Activated CD8-positive, alpha-beta T cell treated with anti-CD3 and anti-CD28 coated beads, Interleukin-2, amount 10 ng/mL, durations not matched to agents 7 days and 5 days (primary cell): ENCODE results near the gene CAPN13. TPM values are rescaled to one million over a fixed set of nuclear protein-coding genes. Genes with fewer than 3 reads are reported as not detected.

Source experiments
- ATAC-seq: fragments of 150-1000 bp; cut with Tn5 transposase; one replicate; pipeline ENCODE4 v1.10.0; 2021; ENCODE audit warnings: moderate library complexity
- CTCF ChIA-PET: fragments of 350-600 bp; sonication (Branson Sonifier 250); formaldehyde crosslinking; loops from one replicate; lab custom pipeline; 2021; ENCODE audit warnings: antibody characterized with exemption; lab: Charles Lee
- POLR2A ChIA-PET: fragments of 350-600 bp; sonication (Branson Sonifier 250); formaldehyde crosslinking; loops from one replicate; lab custom pipeline; 2021; ENCODE audit warnings: antibody characterized with exemption; lab: Charles Lee
- DNase-seq: peaks from one replicate; pipeline ENCODE4 v3.0.0-alpha.2; 2020
- H3K27ac Mint-ChIP-seq: one replicate; pipeline ENCODE4 v1.8.0; 2021; ENCODE audit warnings: mild to moderate bottlenecking, mixed read lengths
- H3K27me3 Mint-ChIP-seq: one replicate; pipeline ENCODE4 v1.8.0; 2021; ENCODE audit warnings: low read depth, mixed read lengths
- H3K36me3 Mint-ChIP-seq: one replicate; pipeline ENCODE4 v1.8.0; 2021; ENCODE audit warnings: low read depth, mixed read lengths
- H3K4me1 Mint-ChIP-seq: one replicate; pipeline ENCODE4 v1.8.0; 2021; ENCODE audit warnings: low read depth, mixed read lengths
- H3K4me3 Mint-ChIP-seq: one replicate; pipeline ENCODE4 v1.8.0; 2021; ENCODE audit warnings: mild to moderate bottlenecking, mixed read lengths
- H3K9me3 Mint-ChIP-seq: one replicate; pipeline ENCODE4 v1.8.0; 2022; ENCODE audit warnings: mixed read lengths; ENCODE audit not compliant: insufficient read depth
- total RNA-seq, 2 experiments: library from RNA; stranded (reverse); gene quantifications; one replicate each; pipeline ENCODE4 v1.2.3, GENCODE V29; 2021

Gene CAPN13
- total RNA-seq, 2 experiments from 2014 or later, result not detected

GRCh38 chr2:30769481-30769780, 37.8 kb downstream of the CAPN13 start:
- H3K27me3 Mint-ChIP-seq, result peaks cover 8% of the 10 kb centered on the region
- POLR2A ChIA-PET, result no interaction called here
- H3K36me3 Mint-ChIP-seq, result no peaks in the 10 kb centered on the region

DNA sequence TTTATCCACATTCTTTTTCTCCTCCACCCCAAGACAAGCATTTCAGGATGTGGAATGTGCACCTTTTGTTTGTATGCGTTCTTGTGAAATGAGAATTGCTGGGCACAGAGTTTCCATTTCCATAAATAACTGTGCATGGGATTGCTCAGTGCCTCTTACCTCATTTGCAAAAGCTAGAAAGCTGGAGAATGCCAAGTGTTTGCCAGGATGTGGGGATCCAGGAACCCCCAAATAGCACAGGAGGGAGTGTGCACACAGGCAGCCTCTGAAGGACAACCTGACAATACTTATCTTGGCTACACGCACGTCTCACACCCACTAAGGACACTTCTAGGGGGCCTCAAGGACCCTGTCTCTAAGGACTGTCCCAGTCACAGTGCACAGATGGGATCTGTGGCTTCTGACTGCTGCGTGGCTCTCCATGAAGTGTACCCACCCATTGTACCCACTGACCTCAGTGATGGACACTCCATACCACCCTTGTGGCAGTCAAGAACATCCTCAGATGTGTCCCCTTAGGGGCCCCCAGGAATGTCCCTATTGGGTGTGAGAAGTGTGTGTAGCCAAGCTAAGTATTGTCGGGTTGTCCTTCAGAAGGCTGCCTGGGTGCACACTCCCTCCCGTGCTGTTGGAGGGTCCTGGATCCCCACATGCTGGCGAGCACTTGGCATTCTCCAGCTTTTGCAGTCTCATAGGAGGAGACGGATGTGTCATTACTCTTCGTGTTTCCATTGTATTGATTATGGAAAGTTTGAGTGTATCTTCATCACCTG, 38.4 kb downstream of the CAPN13 start:
- no peaks in the 10 kb centered on the region for H3K36me3 Mint-ChIP-seq
- H3K27ac Mint-ChIP-seq, result no peak overlapping the region
- DNase-seq (no peak), ATAC-seq (no peak)
- H3K9me3 Mint-ChIP-seq, result no peaks in the 10 kb centered on the region
- POLR2A ChIA-PET, result no interaction called here
- CTCF ChIA-PET, result no interaction called here
- peaks cover 5% of the 10 kb centered on the region for H3K27me3 Mint-ChIP-seq
- H3K4me1 Mint-ChIP-seq, result no peaks in the 10 kb centered on the region
- no peak overlapping the region for H3K4me3 Mint-ChIP-seq

More at GRCh38 chr2:30769481-30769780, 37.8 kb downstream of the CAPN13 start:
- ATAC-seq (no peak), DNase-seq (no peak)
- no peak overlapping the region for H3K4me3 Mint-ChIP-seq
- no peaks in the 10 kb centered on the region for H3K4me1 Mint-ChIP-seq
- H3K27ac Mint-ChIP-seq, result no peak overlapping the region
- CTCF ChIA-PET, result no interaction called here
- no peaks in the 10 kb centered on the region for H3K9me3 Mint-ChIP-seq

DNA sequence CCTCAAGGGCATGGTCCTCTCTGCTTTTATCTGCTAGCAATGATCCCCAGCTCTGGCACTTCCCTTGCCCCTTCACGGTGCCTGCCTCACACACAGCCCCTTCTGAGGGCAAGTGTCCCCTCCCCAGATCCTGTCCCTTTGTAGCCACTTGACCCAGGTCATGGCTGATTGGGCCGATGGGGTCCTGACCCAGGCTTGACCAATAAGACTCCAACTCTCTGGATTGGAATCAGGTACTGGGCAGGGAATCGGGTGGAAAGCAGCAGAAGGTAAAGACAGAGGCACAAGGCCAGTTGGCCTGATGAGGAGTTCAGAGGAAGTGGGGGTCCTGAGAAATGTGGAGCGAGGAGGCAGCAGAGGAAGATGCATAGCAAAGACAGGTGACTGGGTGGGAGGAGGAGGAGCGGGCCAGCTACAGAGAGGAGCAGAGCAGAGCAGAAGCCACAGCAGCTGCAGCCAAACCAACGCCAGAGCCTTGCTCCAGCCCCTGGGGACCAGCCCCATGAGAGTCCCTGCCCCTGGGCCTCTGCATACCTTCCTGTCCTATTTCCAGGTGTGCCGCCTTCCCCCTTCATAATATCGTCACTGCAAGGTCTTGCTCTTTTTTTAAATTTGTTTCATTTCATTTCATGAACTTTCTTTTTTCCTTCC, 39.1 kb downstream of the CAPN13 start:
- no peak overlapping the region for H3K27ac Mint-ChIP-seq
- H3K4me3 Mint-ChIP-seq, result no peak overlapping the region
- H3K4me1 Mint-ChIP-seq, result no peaks in the 10 kb centered on the region
- H3K27me3 Mint-ChIP-seq, result peaks cover 2% of the 10 kb centered on the region
- no peak for DNase-seq
- ChIA-PET CTCF (no interaction called here), POLR2A (no interaction called here)
- no peaks in the 10 kb centered on the region for H3K9me3 Mint-ChIP-seq
- no peaks in the 10 kb centered on the region for H3K36me3 Mint-ChIP-seq
- ATAC-seq, result no peak

- no peaks in the 10 kb centered on the region for H3K9me3 Mint-ChIP-seq
- no peak overlapping the region for H3K4me3 Mint-ChIP-seq
- no peak for DNase-seq
- H3K36me3 Mint-ChIP-seq, result no peaks in the 10 kb centered on the region
- H3K27me3 Mint-ChIP-seq, result no peaks in the 10 kb centered on the region
- ChIA-PET CTCF (interaction anchor here (1.1 kb wide), 1 partner anchor 55 kb away, joined by 3 read pairs; no protein-coding TSS in a partner anchor), POLR2A (no interaction called here)
- ATAC-seq, result no peak
- no peaks in the 10 kb centered on the region for H3K4me1 Mint-ChIP-seq
- no peak overlapping the region for H3K27ac Mint-ChIP-seq
Measured at GRCh38 chr2:30766666-30767065, 40.6 kb downstream of the CAPN13 start.

DNA sequence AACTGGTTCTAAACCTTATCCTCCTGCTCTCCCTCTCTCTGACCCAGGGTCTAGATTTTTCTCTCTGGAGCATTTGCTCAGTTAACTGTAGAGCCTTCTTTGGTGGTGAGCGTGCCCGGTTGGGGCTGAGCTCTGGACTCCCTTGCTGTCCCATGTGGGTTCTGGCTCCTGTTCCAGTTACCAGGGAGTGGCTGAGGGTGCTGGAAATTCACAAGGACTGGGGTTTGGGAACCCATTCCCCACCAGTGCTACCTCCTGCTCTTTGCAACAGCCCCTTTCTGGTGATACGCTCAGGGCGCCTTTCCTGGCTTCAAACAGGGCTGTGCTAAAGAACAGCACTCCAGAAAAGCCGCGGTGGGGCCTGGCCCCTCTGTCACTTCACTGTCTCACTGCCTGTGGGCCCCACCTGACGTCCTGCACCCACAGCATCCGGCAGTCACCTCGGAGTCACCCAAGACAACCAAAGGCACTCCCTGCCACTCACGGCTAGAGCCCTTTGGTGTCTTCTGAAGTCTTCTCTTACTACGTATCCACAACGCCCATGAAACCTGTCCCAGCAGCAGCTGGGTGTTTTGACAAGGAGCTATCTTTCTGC, 41.3 kb downstream of the CAPN13 start:
- Mint-ChIP-seq H3K4me3 (no peak overlapping the region), H3K4me1 (no peaks in the 10 kb centered on the region), H3K36me3 (no peaks in the 10 kb centered on the region), H3K9me3 (no peaks in the 10 kb centered on the region), H3K27me3 (no peaks in the 10 kb centered on the region), H3K27ac (no peak overlapping the region)
- DNase-seq, result no peak
- CTCF ChIA-PET, result no interaction called here
- no peak for ATAC-seq
- POLR2A ChIA-PET, result no interaction called here

GRCh38 chr2:30765191-30765590, 42.1 kb downstream of the CAPN13 start:
- Mint-ChIP-seq H3K4me3 (no peak overlapping the region), H3K9me3 (no peaks in the 10 kb centered on the region), H3K27me3 (no peaks in the 10 kb centered on the region), H3K27ac (no peak overlapping the region), H3K4me1 (no peaks in the 10 kb centered on the region), H3K36me3 (no peaks in the 10 kb centered on the region)
- DNase-seq, result no peak
- no peak for ATAC-seq
- CTCF ChIA-PET, result no interaction called here
- POLR2A ChIA-PET, result no interaction called here

DNA sequence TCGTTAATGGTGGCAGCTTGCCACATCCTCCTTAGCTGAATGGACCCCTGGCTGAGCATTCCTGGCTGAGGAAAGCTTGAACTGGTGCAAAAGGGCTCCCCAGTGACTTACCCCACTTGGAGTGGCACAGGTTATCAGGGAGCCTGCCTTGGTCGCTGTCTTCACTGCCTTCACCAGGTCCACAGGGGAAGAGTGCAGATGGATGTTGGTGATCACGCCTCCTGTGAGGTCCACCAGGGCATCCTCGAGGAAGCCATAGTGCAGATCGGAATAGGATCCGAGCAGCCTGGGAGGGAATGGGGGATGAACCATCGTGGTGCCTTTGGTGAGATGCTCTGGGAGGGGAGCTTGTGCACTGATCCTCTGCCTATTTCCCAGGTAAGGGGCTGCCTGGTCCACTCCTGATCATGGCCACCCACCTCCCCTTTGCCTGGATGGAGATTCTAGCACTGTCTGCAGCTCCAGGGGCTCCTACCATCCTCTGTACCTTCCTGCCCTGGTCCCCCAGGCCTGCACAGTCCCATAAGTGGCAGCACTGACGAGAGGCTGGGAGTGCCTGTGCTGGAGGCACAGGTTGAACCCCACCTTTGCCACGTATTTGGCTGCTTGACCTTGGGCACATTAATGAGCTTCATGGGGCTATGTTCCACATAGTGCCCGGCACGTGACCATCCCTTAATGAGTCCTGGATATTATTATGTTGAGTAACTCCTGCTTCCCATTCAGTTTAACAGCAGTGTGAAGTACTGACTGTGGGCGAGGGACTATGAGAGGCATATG, 43.0 kb downstream of the CAPN13 start:
- no peaks in the 10 kb centered on the region for H3K9me3 Mint-ChIP-seq

GRCh38 chr2:30763151-30763660, 44.0 kb downstream of the CAPN13 start:
- no peaks in the 10 kb centered on the region for H3K27me3 Mint-ChIP-seq
- H3K9me3 Mint-ChIP-seq, result no peaks in the 10 kb centered on the region
- no peak overlapping the region for H3K4me3 Mint-ChIP-seq
- H3K27ac Mint-ChIP-seq, result no peak overlapping the region
- CTCF ChIA-PET, result no interaction called here
- ATAC-seq (no peak), DNase-seq (no peak)
- no peaks in the 10 kb centered on the region for H3K36me3 Mint-ChIP-seq
- POLR2A ChIA-PET, result no interaction called here
- no peaks in the 10 kb centered on the region for H3K4me1 Mint-ChIP-seq

More for the DNA sequence above, 43.0 kb downstream of the CAPN13 start:
- Mint-ChIP-seq H3K36me3 (no peaks in the 10 kb centered on the region), H3K4me1 (no peaks in the 10 kb centered on the region), H3K27me3 (no peaks in the 10 kb centered on the region), H3K4me3 (no peak overlapping the region), H3K27ac (no peak overlapping the region)
- POLR2A ChIA-PET, result no interaction called here
- ATAC-seq (no peak), DNase-seq (no peak)
- CTCF ChIA-PET, result no interaction called here

GRCh38 chr2:30761226-30761625, 46.0 kb downstream of the CAPN13 start:
- Mint-ChIP-seq H3K9me3 (no peaks in the 10 kb centered on the region), H3K27ac (no peak overlapping the region), H3K4me1 (no peaks in the 10 kb centered on the region), H3K27me3 (no peaks in the 10 kb centered on the region), H3K36me3 (no peaks in the 10 kb centered on the region), H3K4me3 (no peak overlapping the region)
- CTCF ChIA-PET, result no interaction called here
- no peak for DNase-seq
- ATAC-seq, result no peak
- POLR2A ChIA-PET, result no interaction called here

GRCh38 chr2:30759481-30759880, 47.8 kb downstream of the CAPN13 start:
- ChIA-PET CTCF (no interaction called here), POLR2A (no interaction called here)
- Mint-ChIP-seq H3K36me3 (no peaks in the 10 kb centered on the region), H3K27ac (no peak overlapping the region), H3K9me3 (no peaks in the 10 kb centered on the region), H3K4me3 (no peak overlapping the region), H3K4me1 (no peaks in the 10 kb centered on the region), H3K27me3 (peaks cover 3% of the 10 kb centered on the region)
- ATAC-seq (no peak), DNase-seq (no peak)

- DNase-seq (no peak), ATAC-seq (no peak)
- no peaks in the 10 kb centered on the region for H3K4me1 Mint-ChIP-seq
- no peak overlapping the region for H3K4me3 Mint-ChIP-seq
- no peaks in the 10 kb centered on the region for H3K9me3 Mint-ChIP-seq
- H3K36me3 Mint-ChIP-seq, result no peaks in the 10 kb centered on the region
- H3K27me3 Mint-ChIP-seq, result peaks cover 4% of the 10 kb centered on the region
- H3K27ac Mint-ChIP-seq, result no peak overlapping the region
- ChIA-PET CTCF (no interaction called here), POLR2A (no interaction called here)
Measured at GRCh38 chr2:30758191-30758651, 49.0 kb downstream of the CAPN13 start.
